HepG2 (cell line): ENCODE measurements around the gene SPINK4. TPM values are rescaled to one million over a fixed set of nuclear protein-coding genes. Genes with fewer than 3 reads are reported as not detected.

ENCODE experiments used
- HNF4A ChIP-seq: sonication (generic); formaldehyde crosslinking; IDR thresholded peaks from 2 replicates; pipeline ENCODE4 v1.4.0; 2020; ENCODE audit warnings: missing genetic modification reagents
- JUN ChIP-seq: sonication (generic); formaldehyde crosslinking; IDR thresholded peaks from 2 replicates; pipeline ENCODE4 v1.4.0; 2020; ENCODE audit warnings: mild to moderate bottlenecking, missing genetic modification reagents
- KDM2A ChIP-seq: sonication (generic); formaldehyde crosslinking; IDR thresholded peaks from 2 replicates; pipeline ENCODE4 v1.4.0; 2020; ENCODE audit warnings: low read depth, missing genetic modification reagents, borderline replicate concordance
- KDM5B ChIP-seq: sonication (generic); formaldehyde crosslinking; IDR thresholded peaks from 2 replicates; pipeline ENCODE4 v1.4.0; 2020; ENCODE audit warnings: missing genetic modification reagents, mild to moderate bottlenecking, borderline replicate concordance
- NFIC ChIP-seq: IDR thresholded peaks from 2 replicates; pipeline ENCODE4 v1.6.1; 2012; ENCODE audit warnings: mild to moderate bottlenecking, low read length, inconsistent platforms
- RFX3 ChIP-seq: IDR thresholded peaks from 2 replicates; pipeline ENCODE4 v1.6.1; 2016; ENCODE audit warnings: missing biosample characterization, missing genetic modification reagents
- RFX5 ChIP-seq: IDR thresholded peaks from 2 replicates; pipeline ENCODE4 v1.6.1; 2011; ENCODE audit warnings: low read depth, low read length, improper control_type of control experiment
- SNAPC5 ChIP-seq: sonication (generic); formaldehyde crosslinking; IDR thresholded peaks from 2 replicates; pipeline ENCODE4 v1.8.1; 2023; ENCODE audit warnings: mild to moderate bottlenecking, missing genetic modification reagents, borderline replicate concordance
- TAF15 ChIP-seq: fragments of 200-400 bp; formaldehyde crosslinking; IDR thresholded peaks from one replicate; pipeline ENCODE4 v1.6.1; 2018; ENCODE audit warnings: mild to moderate bottlenecking, low read depth, low read length; ENCODE audit not compliant: poor library complexity, severe bottlenecking
- ZFP82 ChIP-seq: sonication (generic); formaldehyde crosslinking; IDR thresholded peaks from 2 replicates; pipeline ENCODE4 v1.5.1; 2020; ENCODE audit warnings: mild to moderate bottlenecking, missing genetic modification reagents, borderline replicate concordance
- ZFYVE20 ChIP-seq: sonication (generic); formaldehyde crosslinking; IDR thresholded peaks from 2 replicates; pipeline ENCODE4 v1.8.0; 2023; ENCODE audit warnings: low read depth, mild to moderate bottlenecking, moderate library complexity, missing genetic modification reagents, borderline replicate concordance
- ZNF136 ChIP-seq: sonication (generic); formaldehyde crosslinking; IDR thresholded peaks from 2 replicates; pipeline ENCODE4 v1.8.1; 2022; ENCODE audit warnings: low read depth, mild to moderate bottlenecking, moderate library complexity, missing genetic modification reagents
- ZNF205 ChIP-seq: IDR thresholded peaks from 2 replicates; pipeline ENCODE4 v1.6.1; 2018; ENCODE audit warnings: missing biosample characterization, missing genetic modification reagents
- ZNF530 ChIP-seq: sonication (generic); formaldehyde crosslinking; IDR thresholded peaks from 2 replicates; pipeline ENCODE4 v1.5.0; 2020; ENCODE audit warnings: low read depth, mild to moderate bottlenecking, missing genetic modification reagents
- ZNF570 ChIP-seq: sonication (generic); formaldehyde crosslinking; IDR thresholded peaks from 2 replicates; pipeline ENCODE4 v1.4.0; 2020; ENCODE audit warnings: mild to moderate bottlenecking, missing genetic modification reagents, borderline replicate concordance
- ZNF704 ChIP-seq: sonication (generic); formaldehyde crosslinking; IDR thresholded peaks from 2 replicates; pipeline ENCODE4 v1.8.1; 2023; ENCODE audit warnings: mild to moderate bottlenecking, inconsistent platforms, moderate library complexity, missing genetic modification reagents, borderline replicate concordance
- ZNF841 ChIP-seq: sonication (generic); formaldehyde crosslinking; IDR thresholded peaks from 2 replicates; pipeline ENCODE4 v1.8.1; 2023; ENCODE audit warnings: missing genetic modification reagents, borderline replicate concordance
- ZNF878 ChIP-seq: sonication (generic); formaldehyde crosslinking; IDR thresholded peaks from 2 replicates; pipeline ENCODE4 v1.8.1; 2023; ENCODE audit warnings: mild to moderate bottlenecking, missing genetic modification reagents, moderate library complexity
- polyA plus RNA-seq, 8 experiments: library from polyadenylated mRNA; depleted of rRNA in 3 of 8; stranded (reverse) in 7 of 8; unstranded in 1 of 8; fragments of >200 nt; fragmentation: Illumina TruSeq in 4 of 8; extraction: Trizol in 4 of 8; gene quantifications; 2 replicates each; pipeline versions ENCODE4 v1.2.1 to v1.2.3, GENCODE V29; 2011 to 2016; ENCODE audit warnings: low read depth in 4 of 8, missing spikeins in 1 of 8, mixed read lengths in 1 of 8; ENCODE audit not compliant: insufficient read depth in 1 of 8
- total RNA-seq, 5 experiments: library from RNA; depleted of rRNA; stranded (reverse); fragments of >200 nt; fragmentation: Illumina TruSeq; extraction: Trizol; gene quantifications; 2 replicates each; pipeline ENCODE4 v1.2.3, GENCODE V29; 2016; ENCODE audit warnings: low read depth in 1 of 5
- TF ChIP-seq, protein P1 (sequence below): sonication (generic); formaldehyde crosslinking; IDR thresholded peaks from 2 replicates; pipeline ENCODE4 v1.5.1; 2020; ENCODE audit warnings: mild to moderate bottlenecking, missing genetic modification reagents
- TF ChIP-seq, protein P2 (sequence below): sonication (generic); formaldehyde crosslinking; IDR thresholded peaks from 2 replicates; pipeline ENCODE4 v1.5.1; 2020; ENCODE audit warnings: missing genetic modification reagents, mild to moderate bottlenecking, borderline replicate concordance
- TF ChIP-seq, protein P3 (sequence below): sonication (generic); formaldehyde crosslinking; IDR thresholded peaks from 2 replicates; pipeline ENCODE4 v1.9.0; 2021; ENCODE audit warnings: missing genetic modification reagents, borderline replicate concordance
- TF ChIP-seq, protein P4 (sequence below): IDR thresholded peaks from 2 replicates; pipeline ENCODE4 v1.6.1; 2012; ENCODE audit warnings: inconsistent platforms

SPINK4 gene
- total and polyA plus RNA-seq, 2 of the 13 experiments (the other 11 are each of a cell fraction or from before 2014, with no cell fraction given), result 0.53 to 3.4 TPM

GRCh38 chr9:33239921-33240320 is at the start of gene SPINK4 (continued):
- TF ChIP-seq ZNF704 (CRISPR knock-in tag) (no peak), NFIC (no peak), SNAPC5 (CRISPR knock-in tag) (no peak), RFX3 (CRISPR knock-in tag) (no peak), ZFYVE20 (CRISPR knock-in tag) (no peak), HNF4A (CRISPR knock-in tag) (peak; percentile 46), ZNF205 (CRISPR knock-in tag) (no peak), RFX5 (no peak), ZFP82 (CRISPR knock-in tag) (no peak), ZNF878 (CRISPR knock-in tag) (no peak), KDM2A (CRISPR knock-in tag) (no peak), ZNF136 (CRISPR knock-in tag) (no peak), TAF15 (no peak), KDM5B (CRISPR knock-in tag) (no peak), ZNF841 (CRISPR knock-in tag) (no peak), ZNF570 (CRISPR knock-in tag) (no peak), ZNF530 (CRISPR knock-in tag) (no peak), JUN (CRISPR knock-in tag) (no peak)
- TF ChIP-seq, protein P1, sequence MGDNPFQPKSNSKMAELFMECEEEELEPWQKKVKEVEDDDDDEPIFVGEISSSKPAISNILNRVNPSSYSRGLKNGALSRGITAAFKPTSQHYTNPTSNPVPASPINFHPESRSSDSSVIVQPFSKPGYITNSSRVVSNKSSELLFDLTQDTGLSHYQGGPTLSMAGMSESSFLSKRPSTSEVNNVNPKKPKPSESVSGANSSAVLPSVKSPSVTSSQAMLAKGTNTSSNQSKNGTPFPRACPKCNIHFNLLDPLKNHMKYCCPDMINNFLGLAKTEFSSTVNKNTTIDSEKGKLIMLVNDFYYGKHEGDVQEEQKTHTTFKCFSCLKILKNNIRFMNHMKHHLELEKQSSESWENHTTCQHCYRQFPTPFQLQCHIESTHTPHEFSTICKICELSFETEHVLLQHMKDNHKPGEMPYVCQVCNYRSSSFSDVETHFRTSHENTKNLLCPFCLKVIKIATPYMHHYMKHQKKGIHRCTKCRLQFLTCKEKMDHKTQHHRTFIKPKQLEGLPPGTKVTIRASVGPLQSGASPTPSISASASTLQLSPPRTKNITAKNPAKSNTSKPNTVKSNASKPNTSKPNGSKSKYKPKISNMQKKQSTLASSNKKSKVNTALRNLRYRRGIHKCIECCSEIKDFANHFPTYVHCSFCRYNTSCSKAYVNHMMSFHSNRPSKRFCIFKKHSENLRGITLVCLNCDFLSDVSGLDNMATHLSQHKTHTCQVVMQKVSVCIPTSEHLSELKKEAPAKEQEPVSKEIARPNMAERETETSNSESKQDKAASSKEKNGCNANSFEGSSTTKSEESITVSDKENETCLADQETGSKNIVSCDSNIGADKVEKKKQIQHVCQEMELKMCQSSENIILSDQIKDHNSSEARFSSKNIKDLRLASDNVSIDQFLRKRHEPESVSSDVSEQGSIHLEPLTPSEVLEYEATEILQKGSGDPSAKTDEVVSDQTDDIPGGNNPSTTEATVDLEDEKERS (CRISPR knock-in tag), result no peak
- TF ChIP-seq, protein P2, sequence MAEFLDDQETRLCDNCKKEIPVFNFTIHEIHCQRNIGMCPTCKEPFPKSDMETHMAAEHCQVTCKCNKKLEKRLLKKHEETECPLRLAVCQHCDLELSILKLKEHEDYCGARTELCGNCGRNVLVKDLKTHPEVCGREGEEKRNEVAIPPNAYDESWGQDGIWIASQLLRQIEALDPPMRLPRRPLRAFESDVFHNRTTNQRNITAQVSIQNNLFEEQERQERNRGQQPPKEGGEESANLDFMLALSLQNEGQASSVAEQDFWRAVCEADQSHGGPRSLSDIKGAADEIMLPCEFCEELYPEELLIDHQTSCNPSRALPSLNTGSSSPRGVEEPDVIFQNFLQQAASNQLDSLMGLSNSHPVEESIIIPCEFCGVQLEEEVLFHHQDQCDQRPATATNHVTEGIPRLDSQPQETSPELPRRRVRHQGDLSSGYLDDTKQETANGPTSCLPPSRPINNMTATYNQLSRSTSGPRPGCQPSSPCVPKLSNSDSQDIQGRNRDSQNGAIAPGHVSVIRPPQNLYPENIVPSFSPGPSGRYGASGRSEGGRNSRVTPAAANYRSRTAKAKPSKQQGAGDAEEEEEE (CRISPR knock-in tag), result no peak
- TF ChIP-seq, protein P3, sequence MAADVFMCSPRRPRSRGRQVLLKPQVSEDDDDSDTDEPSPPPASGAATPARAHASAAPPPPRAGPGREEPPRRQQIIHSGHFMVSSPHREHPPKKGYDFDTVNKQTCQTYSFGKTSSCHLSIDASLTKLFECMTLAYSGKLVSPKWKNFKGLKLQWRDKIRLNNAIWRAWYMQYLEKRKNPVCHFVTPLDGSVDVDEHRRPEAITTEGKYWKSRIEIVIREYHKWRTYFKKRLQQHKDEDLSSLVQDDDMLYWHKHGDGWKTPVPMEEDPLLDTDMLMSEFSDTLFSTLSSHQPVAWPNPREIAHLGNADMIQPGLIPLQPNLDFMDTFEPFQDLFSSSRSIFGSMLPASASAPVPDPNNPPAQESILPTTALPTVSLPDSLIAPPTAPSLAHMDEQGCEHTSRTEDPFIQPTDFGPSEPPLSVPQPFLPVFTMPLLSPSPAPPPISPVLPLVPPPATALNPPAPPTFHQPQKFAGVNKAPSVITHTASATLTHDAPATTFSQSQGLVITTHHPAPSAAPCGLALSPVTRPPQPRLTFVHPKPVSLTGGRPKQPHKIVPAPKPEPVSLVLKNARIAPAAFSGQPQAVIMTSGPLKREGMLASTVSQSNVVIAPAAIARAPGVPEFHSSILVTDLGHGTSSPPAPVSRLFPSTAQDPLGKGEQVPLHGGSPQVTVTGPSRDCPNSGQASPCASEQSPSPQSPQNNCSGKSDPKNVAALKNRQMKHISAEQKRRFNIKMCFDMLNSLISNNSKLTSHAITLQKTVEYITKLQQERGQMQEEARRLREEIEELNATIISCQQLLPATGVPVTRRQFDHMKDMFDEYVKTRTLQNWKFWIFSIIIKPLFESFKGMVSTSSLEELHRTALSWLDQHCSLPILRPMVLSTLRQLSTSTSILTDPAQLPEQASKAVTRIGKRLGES (CRISPR knock-in tag), result no peak
- TF ChIP-seq, protein P4, sequence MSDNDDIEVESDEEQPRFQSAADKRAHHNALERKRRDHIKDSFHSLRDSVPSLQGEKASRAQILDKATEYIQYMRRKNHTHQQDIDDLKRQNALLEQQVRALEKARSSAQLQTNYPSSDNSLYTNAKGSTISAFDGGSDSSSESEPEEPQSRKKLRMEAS, result 0 out of 2 replicates have a peak, but pooled peaks have one; percentile 15
